Inflammatory macrophage treated with lipopolysaccharide for 4 hours (primary cell): ENCODE measurements around the gene SEMA5A.

ENCODE experiments used
- DNase-seq: peaks from one replicate; pipeline ENCODE4 v3.0.0-alpha.2; 2020

SEMA5A gene

GRCh38 chr5:9194509-9194908 lies 351.4 kb downstream of the SEMA5A start:
- DNase-seq = no peak

- DNase-seq = no peak
These were observed 353.6 kb downstream of the SEMA5A start for GRCh38 chr5:9192266-9192665.

- no peak for DNase-seq
These were observed 356.2 kb downstream of the SEMA5A start for GRCh38 chr5:9189681-9190080.

GRCh38 chr5:9188956-9189355 lies 356.9 kb downstream of the SEMA5A start:
- no peak for DNase-seq

GRCh38 chr5:9188131-9188530 lies 357.7 kb downstream of the SEMA5A start:
- no peak for DNase-seq

- DNase-seq = no peak
These were observed 358.3 kb downstream of the SEMA5A start for GRCh38 chr5:9187614-9188013.

- DNase-seq = no peak
These were observed 359.8 kb downstream of the SEMA5A start for GRCh38 chr5:9186069-9186468.

GRCh38 chr5:9183992-9184391 lies 361.9 kb downstream of the SEMA5A start:
- no peak for DNase-seq

GRCh38 chr5:9182899-9183695 lies 362.8 kb downstream of the SEMA5A start:
- no peak for DNase-seq

- DNase-seq = no peak
These were observed 369.2 kb downstream of the SEMA5A start for GRCh38 chr5:9176641-9177040.

- no peak for DNase-seq
These were observed 371.4 kb downstream of the SEMA5A start for GRCh38 chr5:9174446-9174845.

GRCh38 chr5:9173281-9174048 lies 372.4 kb downstream of the SEMA5A start:
- no peak for DNase-seq

GRCh38 chr5:9170026-9170425 lies 375.8 kb downstream of the SEMA5A start:
- DNase-seq = no peak

GRCh38 chr5:9169557-9169902 lies 376.3 kb downstream of the SEMA5A start:
- DNase-seq = no peak

- DNase-seq = no peak
These were observed 376.9 kb downstream of the SEMA5A start for GRCh38 chr5:9168791-9169556.

GRCh38 chr5:9166202-9167112 lies 379.4 kb downstream of the SEMA5A start:
- no peak for DNase-seq

- DNase-seq = no peak
These were observed 380.3 kb downstream of the SEMA5A start for GRCh38 chr5:9165546-9165945.

GRCh38 chr5:9160747-9161146 lies 385.1 kb downstream of the SEMA5A start:
- no peak for DNase-seq

- no peak for DNase-seq
These were observed 388.1 kb downstream of the SEMA5A start for GRCh38 chr5:9157811-9158210.

- DNase-seq = no peak
These were observed 388.9 kb downstream of the SEMA5A start for GRCh38 chr5:9157020-9157419.

GRCh38 chr5:9156282-9156681 lies 389.6 kb downstream of the SEMA5A start:
- DNase-seq = no peak

GRCh38 chr5:9151684-9152427 lies 394.0 kb downstream of the SEMA5A start:
- DNase-seq = no peak
